GM12874 (cell line): ENCODE data around the gene RAB8B.

Source experiments
- CTCF ChIP-seq: IDR thresholded peaks from 2 replicates; pipeline ENCODE4 v1.5.1; 2011; ENCODE audit warnings: low read depth, mild to moderate bottlenecking, control low read depth, low read length, moderate library complexity; ENCODE audit not compliant: insufficient read depth

Gene RAB8B

GRCh38 chr15:63232943-63233342, 43.5 kb downstream of the RAB8B start:
- no peak for TF ChIP-seq CTCF

- no peak for TF ChIP-seq CTCF
Observed at GRCh38 chr15:63233667-63234423, 44.4 kb downstream of the RAB8B start.

- TF ChIP-seq CTCF = no peak
Observed at GRCh38 chr15:63234451-63234870, 45.1 kb downstream of the RAB8B start.

GRCh38 chr15:63236272-63236671, 46.9 kb downstream of the RAB8B start:
- TF ChIP-seq CTCF = no peak

- TF ChIP-seq CTCF = no peak
Observed at GRCh38 chr15:63238171-63238570, 48.8 kb downstream of the RAB8B start.

GRCh38 chr15:63238796-63239195, 49.4 kb downstream of the RAB8B start:
- no peak for TF ChIP-seq CTCF

- no peak for TF ChIP-seq CTCF
Observed at GRCh38 chr15:63240109-63240508, 50.7 kb downstream of the RAB8B start.

GRCh38 chr15:63241316-63241715, 51.9 kb downstream of the RAB8B start:
- TF ChIP-seq CTCF = no peak
